HG02798 (cell line): ENCODE data around the gene IRGC.
"Not testable (repeated sequence)": the region's sequence is repeated elsewhere in the genome, so short reads cannot be mapped to it uniquely, and the experiment has no call there.

Experiments used
- ATAC-seq: cut with Tn5 transposase; IDR thresholded peaks from one replicate; pipeline ENCODE4 v1.9.1; 2021; ENCODE audit warnings: mild to moderate bottlenecking; ENCODE audit not compliant: unreplicated experiment, poor library complexity

The IRGC gene

GRCh38 chr19:43715776-43716175 lies at the start of gene IRGC:
IRGC (plus strand) TSS chr19:43716076; CDS start chr19:43718559, 2,483 bp downstream.
- ATAC-seq: no peak

- no peak for ATAC-seq
Measured at GRCh38 chr19:43667126-43667875, 48.6 kb upstream of the IRGC start.

GRCh38 chr19:43667876-43668405 lies 47.9 kb upstream of the IRGC start:
- ATAC-seq: no peak

- peak; percentile 91 for ATAC-seq
Measured at GRCh38 chr19:43668406-43669109, 47.3 kb upstream of the IRGC start.

- no peak for ATAC-seq
Measured at GRCh38 chr19:43672061-43672679, 43.7 kb upstream of the IRGC start.

GRCh38 chr19:43673637-43674036 lies 42.2 kb upstream of the IRGC start:
- no peak for ATAC-seq

GRCh38 chr19:43674183-43674582 lies 41.7 kb upstream of the IRGC start:
- no peak for ATAC-seq

- ATAC-seq: no peak
Measured at GRCh38 chr19:43674596-43674995, 41.3 kb upstream of the IRGC start.

GRCh38 chr19:43675269-43675879 lies 40.5 kb upstream of the IRGC start:
- ATAC-seq: peak; percentile 43

GRCh38 chr19:43675906-43676305 lies 40.0 kb upstream of the IRGC start:
- ATAC-seq: no peak

- ATAC-seq: no peak
Measured at GRCh38 chr19:43678512-43679261, 37.2 kb upstream of the IRGC start.

- no peak for ATAC-seq
Measured at GRCh38 chr19:43681821-43682220, 34.1 kb upstream of the IRGC start.

GRCh38 chr19:43682269-43682668 lies 33.6 kb upstream of the IRGC start:
- ATAC-seq: not testable (repeated sequence)

GRCh38 chr19:43682824-43683661 lies 32.8 kb upstream of the IRGC start:
- ATAC-seq: no peak

- ATAC-seq: no peak
Measured at GRCh38 chr19:43683905-43684304, 32.0 kb upstream of the IRGC start.

- ATAC-seq: no peak
Measured at GRCh38 chr19:43684326-43684725, 31.6 kb upstream of the IRGC start.

GRCh38 chr19:43687660-43687997 lies 28.2 kb upstream of the IRGC start:
- ATAC-seq: no peak

- no peak for ATAC-seq
Measured at GRCh38 chr19:43688059-43688701, 27.7 kb upstream of the IRGC start.

- no peak for ATAC-seq
Measured at GRCh38 chr19:43690444-43690843, 25.4 kb upstream of the IRGC start.
